Activated T-helper 1 cell treated with Interleukin-2 at 50 U/mL for 16 hours (primary cell): ENCODE measurements around the gene PALLD.

Source experiments
- DNase-seq: peaks from one replicate; pipeline ENCODE4 v3.0.0-alpha.2; 2020; ENCODE audit warnings: low read depth

PALLD gene

GRCh38 chr4:168648494-168648893 lies 151.6 kb downstream of the PALLD start:
- no peak for DNase-seq

- DNase-seq: no peak
Observed at GRCh38 chr4:168648929-168649328, 152.1 kb downstream of the PALLD start.

GRCh38 chr4:168651374-168651773 lies 154.5 kb downstream of the PALLD start:
- DNase-seq: no peak

GRCh38 chr4:168651864-168652263 lies 155.0 kb downstream of the PALLD start:
- no peak for DNase-seq

GRCh38 chr4:168652755-168653154 lies 155.9 kb downstream of the PALLD start:
- no peak for DNase-seq

GRCh38 chr4:168654104-168654847 lies 157.4 kb downstream of the PALLD start:
- no peak for DNase-seq

- no peak for DNase-seq
Observed at GRCh38 chr4:168654848-168655174, 158.0 kb downstream of the PALLD start.

GRCh38 chr4:168655182-168655581 lies 158.3 kb downstream of the PALLD start:
- no peak for DNase-seq

GRCh38 chr4:168656055-168656660 lies 159.3 kb downstream of the PALLD start:
- DNase-seq: no peak

GRCh38 chr4:168656946-168657473 lies 160.2 kb downstream of the PALLD start:
- no peak for DNase-seq

- no peak for DNase-seq
Observed at GRCh38 chr4:168658751-168659150, 161.9 kb downstream of the PALLD start.

GRCh38 chr4:168659741-168660465 lies 163.1 kb downstream of the PALLD start:
- no peak for DNase-seq

GRCh38 chr4:168662297-168662984 lies 165.6 kb downstream of the PALLD start:
- no peak for DNase-seq

- DNase-seq: no peak
Observed at GRCh38 chr4:168664242-168664891, 167.5 kb downstream of the PALLD start.

- DNase-seq: no peak
Observed at GRCh38 chr4:168666531-168666930, 169.7 kb downstream of the PALLD start.

GRCh38 chr4:168667376-168667775 lies 170.5 kb downstream of the PALLD start:
- no peak for DNase-seq

GRCh38 chr4:168667921-168668320 lies 171.1 kb downstream of the PALLD start:
- no peak for DNase-seq

GRCh38 chr4:168673476-168673875 lies 176.6 kb downstream of the PALLD start:
- DNase-seq: no peak

- DNase-seq: no peak
Observed at GRCh38 chr4:168674077-168674747, 177.4 kb downstream of the PALLD start.

GRCh38 chr4:168674866-168675265 lies 178.0 kb downstream of the PALLD start:
- no peak for DNase-seq

- DNase-seq: no peak
Observed at GRCh38 chr4:168677063-168677462, 180.2 kb downstream of the PALLD start.
